Heart right ventricle (tissue), 16 donors: Measurements from ENCODE around the gene POLE. TPM values are rescaled to one million over a fixed set of nuclear protein-coding genes. Genes with fewer than 3 reads are reported as not detected.

Experiments
- ATAC-seq, 8 donors: fragments of 200-7000 bp; cut with Tn5 transposase; one replicate each; pipeline ENCODE4 v1.9.1; 2020; ENCODE audit warnings: mild to moderate bottlenecking in 8 of 8, moderate library complexity in 8 of 8, moderate number of reproducible peaks in 1 of 8
- DNase-seq, 2 donors: peaks; one replicate each; pipeline ENCODE4 v3.0.0-alpha.2; 2020
- H3K27ac ChIP-seq, 10 donors: fragments of 200-600 bp; sonication (generic) in 2 of 10; one replicate each; pipeline versions ENCODE4 v1.5.0 to v1.8.0; 2020 to 2022; ENCODE audit warnings: mild to moderate bottlenecking in 3 of 10
- H3K27me3 ChIP-seq, 7 donors: fragments of 200-600 bp; one replicate each; pipeline ENCODE4 v1.8.0; 2021 to 2022; ENCODE audit warnings: mild to moderate bottlenecking in 2 of 7
- H3K36me3 ChIP-seq, 9 donors: fragments of 200-600 bp; sonication (generic) in 1 of 9; one replicate each; pipeline versions ENCODE4 v1.5.0 to v1.8.0; 2020 to 2022; ENCODE audit warnings: mild to moderate bottlenecking in 2 of 9
- H3K4me1 ChIP-seq, 9 donors: fragments of 200-600 bp; sonication (generic) in 1 of 9; one replicate each; pipeline versions ENCODE4 v1.5.0 to v1.8.0; 2020 to 2022; ENCODE audit warnings: mild to moderate bottlenecking in 4 of 9
- H3K4me3 ChIP-seq, 10 donors: fragments of 200-600 bp; sonication (generic) in 2 of 10; one replicate each; pipeline versions ENCODE4 v1.5.0 to v1.8.0; 2020 to 2022; ENCODE audit warnings: mild to moderate bottlenecking in 7 of 10, moderate library complexity in 2 of 10
- H3K9me3 ChIP-seq, 11 donors: fragments of 200-600 bp in 10 of 11; sonication (generic) in 2 of 11; one replicate each; pipeline versions ENCODE4 v1.5.0 to v1.8.0; 2013 to 2022; ENCODE audit warnings: mild to moderate bottlenecking in 2 of 11, control low read depth in 1 of 11, moderate library complexity in 1 of 11
- WGBS, 2 donors: extraction: QIAGEN DNeasy Blood & Tissue Kit; methylation state at CpG; one replicate each; pipeline ENCODE4 v1.1.7; 2013; ENCODE audit warnings: inconsistent platforms in 1 of 2; 5-methylcytosine and 5-hydroxymethylcytosine counted together
- intact Hi-C, 10 donors: fragments of 100-400 bp; cut with DNase I; formaldehyde crosslinking; loops; one replicate each; pipeline versions ENCODE4 v1.11.1 to v1.14.2; 2022
- polyA plus RNA-seq, 2 donors: library from polyadenylated mRNA; stranded (reverse); fragments of 200-250 nt; gene quantifications; one replicate each; pipeline ENCODE4 v1.2.3, GENCODE V29; 2013
- total RNA-seq, 10 donors: library from RNA; stranded (reverse); fragmentation: NEBNext Ultra II Directional in 3 of 10; extraction: Animal tissue kit (Norgen Biotek cat#: 25700) in 3 of 10; gene quantifications; one replicate each; pipeline versions ENCODE4 v1.2.1 to v1.2.4, GENCODE V29; 2021 to 2023
- TF ChIP-seq, protein P1 (sequence below), 9 donors: fragments of 200-600 bp; sonication (generic) in 2 of 9; IDR thresholded peaks; one replicate each; pipeline versions ENCODE4 v1.5.0 to v1.8.0; 2021 to 2022; ENCODE audit warnings: antibody characterized with exemption in 9 of 9, mild to moderate bottlenecking in 5 of 9, moderate library complexity in 1 of 9
- donor health status: Arrhythmogenic right ventricular cardiomyopathy.
- donor health status: ischemic (EF 13 %, LVEDD 7.1; RV severe dilation, severe dysfunction).
- donor health status: healthy with polysubstance abuse.
- donor health status: DM: no; HTN: yes; CAD: no.
- donor health status: DM: no; HTN: no; CAD: no.
- donor health status: ischemic (EF 25% LVEDD 6.9; RV normal size, moderate dysfunction).
- donor health status: ischemic (EF 25% LVEDD 5.7; RV mildly dilated, moderate dysfunction).
- donor health status: healthy.
- donor health status: DM: yes; HTN: yes; CAD: no.
- donor health status: Ischemic cardiomyopathy.
- donor health status: ischemic (EF 35%, LVEDD 5.7; RV mildly dilated, moderate dysfunction).
- donor health status: nonischemic (EF 11% LVEDD 7.7; RV severe dilation, severe dysfunction).
- donor health status: DM: yes; HTN: yes; CAD: no.
- donor health status: PGD.
- donor health status: ischemic (EF 29% LVEDD 5.4; RV normal size, mild dysfunction).
- donor health status: nonischemic (EF 23%, LVEDD 6.1; RV moderate dilation, normal function).

POLE gene
- total and polyA plus RNA-seq, 12 donors: 6.8 to 25.8 (median 9.9) TPM

DNA sequence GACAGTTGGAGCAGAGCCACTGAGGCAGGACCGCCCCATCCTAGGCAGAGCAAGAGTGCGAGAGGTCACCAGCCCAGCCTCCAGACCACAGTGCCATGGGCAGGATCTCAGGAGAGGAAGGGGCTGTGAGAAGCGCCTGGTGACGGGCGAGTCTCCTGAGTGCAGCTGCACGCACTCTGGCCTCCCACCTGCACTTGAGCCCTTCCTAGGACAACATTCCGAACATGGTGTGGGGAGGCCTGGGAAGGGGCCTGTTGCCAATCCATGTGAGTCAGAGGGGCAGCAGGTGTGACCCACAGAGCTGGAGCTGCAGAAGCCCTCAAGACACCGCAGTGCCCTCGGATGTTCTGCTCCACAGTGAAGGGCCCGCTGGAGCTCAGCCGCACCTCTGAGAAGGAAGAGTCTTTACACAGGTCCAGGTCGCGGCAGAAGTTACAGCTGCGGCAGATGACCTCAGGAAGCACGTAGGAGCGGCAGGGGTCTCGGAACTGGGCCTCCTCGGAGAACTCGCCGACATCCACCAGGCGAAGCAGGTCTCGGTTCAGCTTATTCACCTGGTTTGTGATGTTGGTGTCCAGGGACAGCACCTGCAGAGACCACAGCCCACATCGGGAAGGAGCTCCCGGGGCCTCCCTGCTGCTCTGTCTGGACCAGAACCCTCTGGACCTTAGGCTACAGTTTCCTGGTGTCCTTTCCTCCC lies 61.3 kb downstream of the POLE start:
- 96 to 97% methylated on average over 24 of the region's 24 CpGs for WGBS, 2 donors
- Histone ChIP-seq H3K4me1 (peaks cover 0 to 14% (median 10%) of the 10 kb centered on the region in 9 donors), H3K4me3 (no peak overlapping the region), H3K36me3 (peaks cover 0 to 49% (median 1%) of the 10 kb centered on the region in 9 donors), H3K27me3 (peaks cover 0 to 2% (median 0%) of the 10 kb centered on the region in 7 donors), H3K27ac (no peak overlapping the region), H3K9me3 (no peaks in the 10 kb centered on the region)
- no peak for ATAC-seq
- intact Hi-C loops: no loop called here
- TF ChIP-seq, protein P1, sequence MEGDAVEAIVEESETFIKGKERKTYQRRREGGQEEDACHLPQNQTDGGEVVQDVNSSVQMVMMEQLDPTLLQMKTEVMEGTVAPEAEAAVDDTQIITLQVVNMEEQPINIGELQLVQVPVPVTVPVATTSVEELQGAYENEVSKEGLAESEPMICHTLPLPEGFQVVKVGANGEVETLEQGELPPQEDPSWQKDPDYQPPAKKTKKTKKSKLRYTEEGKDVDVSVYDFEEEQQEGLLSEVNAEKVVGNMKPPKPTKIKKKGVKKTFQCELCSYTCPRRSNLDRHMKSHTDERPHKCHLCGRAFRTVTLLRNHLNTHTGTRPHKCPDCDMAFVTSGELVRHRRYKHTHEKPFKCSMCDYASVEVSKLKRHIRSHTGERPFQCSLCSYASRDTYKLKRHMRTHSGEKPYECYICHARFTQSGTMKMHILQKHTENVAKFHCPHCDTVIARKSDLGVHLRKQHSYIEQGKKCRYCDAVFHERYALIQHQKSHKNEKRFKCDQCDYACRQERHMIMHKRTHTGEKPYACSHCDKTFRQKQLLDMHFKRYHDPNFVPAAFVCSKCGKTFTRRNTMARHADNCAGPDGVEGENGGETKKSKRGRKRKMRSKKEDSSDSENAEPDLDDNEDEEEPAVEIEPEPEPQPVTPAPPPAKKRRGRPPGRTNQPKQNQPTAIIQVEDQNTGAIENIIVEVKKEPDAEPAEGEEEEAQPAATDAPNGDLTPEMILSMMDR (IDR thresholded peaks at IDR 0.05): no peak
- DNase-seq: no peak

DNA sequence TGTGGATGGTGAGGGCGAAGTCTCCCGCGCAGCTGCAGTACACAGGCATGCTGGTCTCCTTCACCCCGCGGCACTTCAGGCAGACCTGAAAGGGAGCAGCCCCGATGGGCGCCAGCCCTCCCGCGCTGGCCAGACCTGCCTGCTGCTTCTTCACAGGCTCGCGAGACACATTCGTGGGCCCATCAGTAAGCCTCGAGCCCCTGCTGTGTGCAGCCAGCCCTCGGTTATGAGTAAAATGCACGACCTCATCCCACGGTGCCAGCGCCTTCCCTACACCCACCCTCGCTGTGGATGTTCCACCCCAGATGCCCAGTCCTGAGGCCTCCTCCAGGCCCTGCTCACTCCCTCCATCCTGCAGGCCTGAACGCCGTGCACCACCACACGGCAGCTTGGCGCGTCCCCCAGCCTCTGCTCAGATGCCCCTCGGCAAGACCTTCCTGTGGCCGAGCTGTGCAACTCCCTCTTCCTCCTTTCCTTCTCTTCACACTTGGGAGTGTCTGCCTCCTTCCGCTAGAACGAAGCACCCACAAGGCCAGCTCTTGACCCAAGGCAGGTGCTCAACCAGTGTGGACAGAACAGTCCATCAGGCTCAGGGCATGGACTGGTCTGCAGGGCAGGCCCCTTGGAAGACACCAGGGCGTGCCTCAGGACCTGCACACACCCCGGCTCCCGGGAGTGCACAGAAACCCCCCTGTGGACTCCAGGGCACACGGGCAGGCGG lies 62.1 kb downstream of the POLE start:
- Histone ChIP-seq H3K9me3 (no peaks in the 10 kb centered on the region), H3K27me3 (peaks cover 5 to 10% (median 6%) of the 10 kb centered on the region in 7 donors), H3K4me1 (peaks cover 0 to 14% (median 10%) of the 10 kb centered on the region in 9 donors), H3K27ac (no peak overlapping the region), H3K36me3 (peaks cover 0 to 41% (median 0%) of the 10 kb centered on the region in 9 donors), H3K4me3 (no peak overlapping the region)
- ATAC-seq: no peak
- DNase-seq: no peak
- TF ChIP-seq, protein P1 (IDR thresholded peaks at IDR 0.05): no peak
- intact Hi-C loops: no loop called here
- 92 to 94% methylated on average over 32 of the region's 32 CpGs for WGBS, 2 donors

DNA sequence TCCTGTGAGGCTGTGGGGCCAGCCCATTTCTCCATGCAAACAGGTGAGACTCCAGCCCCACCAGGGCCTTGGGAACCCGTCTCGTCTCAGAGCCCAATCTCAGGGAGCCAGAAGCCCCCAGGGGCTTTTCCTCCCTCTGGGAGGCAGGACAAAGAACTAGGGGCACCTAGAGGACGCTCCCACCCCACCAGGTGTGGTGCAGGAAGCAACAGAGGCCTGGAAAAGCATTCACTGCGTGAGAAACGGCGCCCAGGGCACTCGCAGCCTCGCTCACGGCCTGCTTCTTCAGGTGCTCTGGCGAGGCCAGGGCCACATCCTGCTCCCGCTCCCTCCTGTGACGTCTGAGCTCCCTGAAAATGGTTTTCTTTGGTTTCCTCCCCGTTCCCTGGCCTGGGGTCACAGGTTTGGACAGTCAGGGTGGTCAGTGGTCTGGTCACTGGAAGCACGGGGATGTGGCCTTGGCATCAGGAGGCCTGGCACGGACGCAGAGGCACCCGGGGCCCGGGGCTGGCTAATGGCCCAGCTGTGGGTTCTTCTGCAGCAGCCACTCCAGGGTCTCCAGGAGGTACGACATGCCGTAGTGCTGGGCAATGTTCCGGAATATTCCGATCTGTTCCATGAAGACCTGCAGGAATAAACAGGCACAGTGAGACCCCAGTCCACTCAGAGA lies 62.8 kb downstream of the POLE start:
- DNase-seq (no peak), ATAC-seq (no peak)
- Histone ChIP-seq H3K36me3 (peaks cover 0 to 34% (median 0%) of the 10 kb centered on the region in 9 donors), H3K4me3 (no peak overlapping the region), H3K27me3 (peaks cover 13 to 18% (median 13%) of the 10 kb centered on the region in 7 donors), H3K9me3 (no peaks in the 10 kb centered on the region), H3K27ac (no peak overlapping the region), H3K4me1 (peaks cover 0 to 14% (median 10%) of the 10 kb centered on the region in 9 donors)
- intact Hi-C loops: no loop called here
- WGBS, 2 donors: 94% methylated on average over 22 of the region's 22 CpGs
- TF ChIP-seq, protein P1 (IDR thresholded peaks at IDR 0.05): no peak
